SW480 (cell line): ENCODE measurements around the gene NAV2.

Experiments used
- DNase-seq: peaks from one replicate; pipeline ENCODE4 v3.0.0-alpha.2; 2016; ENCODE audit warnings: low spot score

The NAV2 gene

GRCh38 chr11:19775622-19776021 is 63.0 kb downstream of the NAV2 start:
- no peak for DNase-seq

- no peak for DNase-seq
Measured at GRCh38 chr11:19777039-19777376, 64.4 kb downstream of the NAV2 start.

GRCh38 chr11:19777377-19778102 is 64.9 kb downstream of the NAV2 start:
- no peak for DNase-seq

- DNase-seq, result no peak
Measured at GRCh38 chr11:19779740-19780139, 67.1 kb downstream of the NAV2 start.

- DNase-seq, result no peak
Measured at GRCh38 chr11:19781351-19781750, 68.7 kb downstream of the NAV2 start.

GRCh38 chr11:19785265-19785664 is 72.6 kb downstream of the NAV2 start:
- DNase-seq, result no peak

GRCh38 chr11:19786644-19787043 is 74.0 kb downstream of the NAV2 start:
- no peak for DNase-seq

GRCh38 chr11:19788435-19788834 is 75.8 kb downstream of the NAV2 start:
- DNase-seq, result no peak

- no peak for DNase-seq
Measured at GRCh38 chr11:19789245-19789644, 76.6 kb downstream of the NAV2 start.

GRCh38 chr11:19789835-19790710 is 77.4 kb downstream of the NAV2 start:
- no peak for DNase-seq

GRCh38 chr11:19790831-19791552 is 78.4 kb downstream of the NAV2 start:
- no peak for DNase-seq

GRCh38 chr11:19792510-19792909 is 79.9 kb downstream of the NAV2 start:
- DNase-seq, result no peak

GRCh38 chr11:19793326-19793725 is 80.7 kb downstream of the NAV2 start:
- no peak for DNase-seq

GRCh38 chr11:19794161-19794560 is 81.5 kb downstream of the NAV2 start:
- no peak for DNase-seq

- DNase-seq, result no peak
Measured at GRCh38 chr11:19795082-19795481, 82.4 kb downstream of the NAV2 start.

- no peak for DNase-seq
Measured at GRCh38 chr11:19800162-19800561, 87.5 kb downstream of the NAV2 start.

GRCh38 chr11:19800714-19801519 is 88.3 kb downstream of the NAV2 start:
- no peak for DNase-seq

GRCh38 chr11:19802773-19803293 is 90.2 kb downstream of the NAV2 start:
- DNase-seq, result no peak

- no peak for DNase-seq
Measured at GRCh38 chr11:19803506-19803998, 90.9 kb downstream of the NAV2 start.

GRCh38 chr11:19805376-19805775 is 92.7 kb downstream of the NAV2 start:
- DNase-seq, result no peak

GRCh38 chr11:19805827-19806226 is 93.2 kb downstream of the NAV2 start:
- no peak for DNase-seq

- DNase-seq, result no peak
Measured at GRCh38 chr11:19806251-19806650, 93.6 kb downstream of the NAV2 start.
